Type B pancreatic cell (in vitro differentiated cells): ENCODE data around the gene SCEL. TPM values are rescaled to one million over a fixed set of nuclear protein-coding genes. Genes with fewer than 3 reads are reported as not detected.
"Not testable (repeated sequence)": the region's sequence is repeated elsewhere in the genome, so short reads cannot be mapped to it uniquely, and the experiment has no call there.

Experiments
- DNase-seq: peaks from one replicate; pipeline ENCODE4 v3.0.0; 2021; ENCODE audit warnings: mixed read lengths; ENCODE audit not compliant: unreplicated experiment; ENCODE audit errors: extremely low spot score
- H3K27ac Mint-ChIP-seq: 2 replicates; pipeline ENCODE4 v1.8.0; 2021; ENCODE audit warnings: mild to moderate bottlenecking, mixed read lengths
- H3K27me3 Mint-ChIP-seq: 2 replicates; pipeline ENCODE4 v1.8.0; 2021; ENCODE audit warnings: mixed read lengths
- H3K36me3 Mint-ChIP-seq: 2 replicates; pipeline ENCODE4 v1.8.0; 2021; ENCODE audit warnings: mixed read lengths
- H3K4me1 Mint-ChIP-seq: one replicate; pipeline ENCODE4 v1.8.0; 2021; ENCODE audit warnings: mixed read lengths; ENCODE audit not compliant: unreplicated experiment
- H3K4me3 Mint-ChIP-seq: 2 replicates; pipeline ENCODE4 v1.8.0; 2021; ENCODE audit warnings: mild to moderate bottlenecking, mixed read lengths
- H3K9me3 Mint-ChIP-seq: 2 replicates; pipeline ENCODE4 v1.8.0; 2021; ENCODE audit warnings: mixed read lengths
- CTCF ChIP-seq: fragments of 200-600 bp; sonication (generic); conservative IDR thresholded peaks from 2 replicates; pipeline ENCODE4 v1.5.0; 2021; ENCODE audit warnings: antibody characterized with exemption, mild to moderate bottlenecking
- total RNA-seq: library from RNA; stranded (reverse); gene quantifications from 2 replicates; pipeline ENCODE4 v1.2.1, GENCODE V29; 2021; ENCODE audit warnings: low replicate concordance

SCEL gene
- total RNA-seq, 1 donor from 2014 or later: 102 TPM

GRCh38 chr13:77623806-77624205, 88.3 kb downstream of the SCEL start:
- H3K4me1 Mint-ChIP-seq: no peaks in the 10 kb centered on the region
- H3K27me3 Mint-ChIP-seq: peaks cover 5% of the 10 kb centered on the region
- H3K9me3 Mint-ChIP-seq: no peaks in the 10 kb centered on the region
- no peak overlapping the region for H3K4me3 Mint-ChIP-seq
- no peak for DNase-seq
- H3K36me3 Mint-ChIP-seq: peaks cover 7% of the 10 kb centered on the region
- no peak for TF ChIP-seq CTCF
- no peak overlapping the region for H3K27ac Mint-ChIP-seq

- no peaks in the 10 kb centered on the region for H3K4me1 Mint-ChIP-seq
- H3K27me3 Mint-ChIP-seq: no peaks in the 10 kb centered on the region
- H3K4me3 Mint-ChIP-seq: no peak overlapping the region
These were observed 92.7 kb downstream of the SCEL start for GRCh38 chr13:77628170-77628569.

GRCh38 chr13:77637588-77637987, 102.1 kb downstream of the SCEL start:
- no peak for TF ChIP-seq CTCF
- Mint-ChIP-seq H3K9me3 (no peaks in the 10 kb centered on the region), H3K27me3 (no peaks in the 10 kb centered on the region), H3K36me3 (no peaks in the 10 kb centered on the region), H3K4me3 (no peak overlapping the region), H3K4me1 (no peaks in the 10 kb centered on the region), H3K27ac (no peak overlapping the region)
- DNase-seq: no peak

More at GRCh38 chr13:77628170-77628569, 92.7 kb downstream of the SCEL start:
- Mint-ChIP-seq H3K36me3 (peaks cover 4% of the 10 kb centered on the region), H3K27ac (no peak overlapping the region), H3K9me3 (no peaks in the 10 kb centered on the region)
- no peak for TF ChIP-seq CTCF
- DNase-seq: no peak

- H3K4me1 Mint-ChIP-seq: no peaks in the 10 kb centered on the region
- no peak overlapping the region for H3K4me3 Mint-ChIP-seq
- H3K27me3 Mint-ChIP-seq: no peaks in the 10 kb centered on the region
These were observed 114.9 kb downstream of the SCEL start for GRCh38 chr13:77650409-77650808.

GRCh38 chr13:77653301-77653700, 117.8 kb downstream of the SCEL start:
- no peaks in the 10 kb centered on the region for H3K36me3 Mint-ChIP-seq
- DNase-seq: no peak
- no peaks in the 10 kb centered on the region for H3K4me1 Mint-ChIP-seq
- no peak overlapping the region for H3K27ac Mint-ChIP-seq
- H3K9me3 Mint-ChIP-seq: peaks cover 6% of the 10 kb centered on the region
- H3K27me3 Mint-ChIP-seq: no peaks in the 10 kb centered on the region
- no peak overlapping the region for H3K4me3 Mint-ChIP-seq
- no peak for TF ChIP-seq CTCF

More at GRCh38 chr13:77650409-77650808, 114.9 kb downstream of the SCEL start:
- DNase-seq: no peak
- Mint-ChIP-seq H3K36me3 (no peaks in the 10 kb centered on the region), H3K27ac (no peak overlapping the region), H3K9me3 (peaks cover 6% of the 10 kb centered on the region)
- no peak for TF ChIP-seq CTCF

- not testable (repeated sequence) for DNase-seq
These were observed 124.5 kb downstream of the SCEL start for GRCh38 chr13:77660016-77660415.

More at GRCh38 chr13:77660016-77660415, 124.5 kb downstream of the SCEL start:
- not testable (repeated sequence) for H3K27me3 Mint-ChIP-seq, H3K4me1 Mint-ChIP-seq, H3K27ac Mint-ChIP-seq, H3K36me3 Mint-ChIP-seq, H3K9me3 Mint-ChIP-seq, H3K4me3 Mint-ChIP-seq
